ENCODE measurements around the gene AADAC.
"Not testable (repeated sequence)": the region's sequence is repeated elsewhere in the genome, so short reads cannot be mapped to it uniquely, and the experiment has no call there.

AADAC gene

DNA sequence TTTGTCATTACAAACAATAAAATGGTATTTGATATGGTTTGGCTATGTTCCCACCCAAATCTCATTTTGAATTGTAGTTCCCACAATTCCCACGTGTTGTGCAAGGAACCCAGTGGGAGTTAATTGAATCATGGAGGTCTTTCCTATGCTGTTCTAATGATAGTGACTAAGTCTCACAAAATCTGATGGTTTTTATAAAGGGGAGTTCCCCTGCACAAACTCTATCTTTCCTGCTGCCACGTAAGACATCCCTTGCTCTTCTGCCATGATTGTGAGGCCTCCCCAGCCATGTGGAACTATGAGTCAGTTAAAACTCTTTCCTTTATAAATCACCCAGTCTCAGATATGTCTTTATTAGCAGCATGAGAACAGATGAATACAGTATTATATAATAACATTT is 15.4 kb upstream of the AADAC start:
- DNase-seq, result no peak

GRCh38 chr3:151800431-151800830 is 13.5 kb upstream of the AADAC start:
- DNase-seq, result no peak

DNA sequence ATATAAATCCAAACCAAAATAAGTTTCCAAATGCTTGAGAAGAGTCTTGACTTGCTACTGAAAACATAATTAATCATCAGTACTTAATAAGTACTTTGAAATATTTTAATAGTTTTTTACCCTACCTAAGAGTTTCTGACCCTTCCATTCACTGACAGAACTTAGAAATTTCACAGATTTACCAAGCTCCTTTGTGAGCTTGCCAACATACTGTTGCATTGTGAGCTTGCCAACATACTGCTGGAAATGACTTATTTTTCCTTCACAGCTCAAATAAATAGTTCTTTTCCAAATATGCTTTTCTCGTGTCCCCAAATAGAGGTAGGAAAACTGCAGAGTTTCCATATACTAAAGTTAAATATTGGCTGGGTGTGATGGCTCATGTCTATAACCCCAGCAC is 9.6 kb upstream of the AADAC start:
- no peak for DNase-seq

- no peak for DNase-seq
These were observed 7.1 kb upstream of the AADAC start for GRCh38 chr3:151806838-151807237.

GRCh38 chr3:151808926-151809325 is 5.0 kb upstream of the AADAC start:
- DNase-seq, result not testable (repeated sequence)

DNA sequence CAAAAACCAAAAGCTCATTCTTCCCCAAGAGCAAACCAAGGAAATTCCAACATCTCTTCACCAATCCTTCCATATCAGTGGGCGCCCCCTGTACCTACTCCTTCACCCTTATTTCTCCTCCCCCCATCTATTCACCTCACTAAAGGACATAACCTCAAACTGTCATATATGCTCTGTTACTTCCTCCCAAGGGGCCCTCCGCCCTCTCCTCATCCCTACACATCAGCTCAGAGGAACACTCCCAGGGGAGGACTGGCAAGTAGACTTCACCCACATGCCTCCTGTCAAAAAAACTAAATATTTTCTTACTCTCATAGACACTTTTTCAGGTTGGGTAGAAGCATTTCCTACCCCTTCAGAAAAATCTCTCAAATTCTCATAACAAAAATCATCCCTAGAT is 2.4 kb upstream of the AADAC start:
- no peak for DNase-seq

DNA sequence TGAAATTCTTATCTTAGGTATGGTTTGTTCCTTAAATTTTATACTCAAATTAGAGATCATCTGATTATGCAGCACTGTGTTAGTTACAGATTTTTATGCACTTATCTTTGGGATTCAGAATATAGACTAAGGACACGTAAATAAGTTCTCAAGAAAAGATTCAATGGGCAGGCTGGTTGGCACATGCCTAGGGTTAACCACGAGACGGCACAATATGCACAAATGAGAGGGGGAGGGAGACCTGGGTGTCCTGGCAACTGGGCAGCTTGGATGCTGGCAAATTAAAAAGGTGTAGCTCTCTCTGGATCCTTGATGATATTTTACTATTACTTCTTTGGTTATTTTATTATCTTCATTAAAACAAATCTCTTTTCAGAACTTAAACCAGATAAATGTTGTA is 672 bp downstream of the AADAC start:
- DNase-seq, result no peak

- DNase-seq, result no peak
These were observed 2.2 kb downstream of the AADAC start for GRCh38 chr3:151816091-151816604.

DNA sequence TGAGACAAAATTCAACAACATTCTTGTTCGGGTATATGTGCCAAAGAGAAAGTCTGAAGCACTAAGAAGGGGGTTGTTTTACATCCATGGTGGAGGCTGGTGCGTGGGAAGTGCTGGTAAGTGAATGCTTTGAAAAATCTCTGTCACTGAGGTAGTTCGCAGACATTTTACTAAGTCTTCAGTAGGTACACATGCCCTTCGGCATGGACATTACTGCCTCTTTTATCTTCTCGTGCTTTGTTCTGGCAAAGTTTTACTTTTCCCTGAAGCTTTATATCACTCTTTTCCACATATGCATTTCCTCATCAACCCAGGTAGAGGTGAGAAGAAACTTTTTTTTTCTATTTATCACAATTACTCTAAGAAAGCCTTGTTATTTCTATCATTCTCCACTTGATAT is 3.6 kb downstream of the AADAC start:
- DNase-seq, result no peak

DNA sequence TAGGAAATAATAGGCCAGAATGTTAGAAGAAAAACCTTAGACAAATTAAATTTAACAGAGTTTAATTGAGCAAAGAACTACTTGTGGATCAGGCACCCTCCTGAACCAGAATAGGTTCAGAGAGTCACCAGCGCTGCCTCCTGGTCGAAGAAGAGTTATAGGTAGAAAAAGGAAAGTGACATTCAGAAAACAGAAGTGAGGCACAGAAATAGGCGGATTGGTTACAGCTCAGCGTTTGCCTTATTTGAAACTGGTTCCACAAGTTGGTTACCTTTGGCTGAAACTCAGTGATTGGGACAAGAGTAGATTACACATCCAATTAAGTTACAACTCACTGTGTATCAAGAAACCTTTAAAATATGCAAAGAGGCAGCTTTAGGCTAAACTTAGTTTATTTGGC is 4.4 kb downstream of the AADAC start:
- DNase-seq, result no peak

DNA sequence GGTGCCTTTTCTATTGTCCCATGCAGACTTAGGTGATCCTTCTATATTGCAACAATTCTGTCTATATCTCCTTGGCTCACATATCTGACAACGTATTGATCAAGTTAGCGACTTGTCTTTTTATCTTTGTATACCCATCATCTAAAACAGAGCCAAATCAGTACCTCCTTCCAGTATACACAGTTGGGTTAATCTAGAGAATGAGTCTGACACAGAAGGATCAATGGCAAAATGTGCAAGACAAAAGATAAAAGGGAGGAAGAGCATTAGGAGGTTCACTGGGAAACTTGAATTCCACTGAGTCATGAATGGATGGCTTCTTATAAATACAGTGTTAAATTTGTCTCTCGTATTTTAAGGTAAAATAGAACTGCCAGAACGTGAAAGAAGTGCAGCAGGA is 6.0 kb downstream of the AADAC start:
- no peak for DNase-seq

DNA sequence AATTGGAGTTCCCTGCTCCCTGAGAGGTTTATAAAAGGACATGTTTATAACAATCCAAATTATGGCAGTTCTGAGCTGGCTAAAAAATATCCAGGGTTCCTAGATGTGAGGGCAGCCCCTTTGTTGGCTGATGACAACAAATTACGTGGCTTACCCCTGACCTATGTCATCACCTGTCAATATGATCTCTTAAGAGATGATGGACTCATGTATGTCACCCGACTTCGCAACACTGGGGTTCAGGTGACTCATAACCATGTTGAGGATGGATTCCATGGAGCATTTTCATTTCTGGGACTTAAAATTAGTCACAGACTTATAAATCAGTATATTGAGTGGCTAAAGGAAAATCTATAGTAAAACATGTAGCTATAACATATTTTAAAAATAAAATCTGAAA is 13.9 kb downstream of the AADAC start:
- DNase-seq, result no peak

DNA sequence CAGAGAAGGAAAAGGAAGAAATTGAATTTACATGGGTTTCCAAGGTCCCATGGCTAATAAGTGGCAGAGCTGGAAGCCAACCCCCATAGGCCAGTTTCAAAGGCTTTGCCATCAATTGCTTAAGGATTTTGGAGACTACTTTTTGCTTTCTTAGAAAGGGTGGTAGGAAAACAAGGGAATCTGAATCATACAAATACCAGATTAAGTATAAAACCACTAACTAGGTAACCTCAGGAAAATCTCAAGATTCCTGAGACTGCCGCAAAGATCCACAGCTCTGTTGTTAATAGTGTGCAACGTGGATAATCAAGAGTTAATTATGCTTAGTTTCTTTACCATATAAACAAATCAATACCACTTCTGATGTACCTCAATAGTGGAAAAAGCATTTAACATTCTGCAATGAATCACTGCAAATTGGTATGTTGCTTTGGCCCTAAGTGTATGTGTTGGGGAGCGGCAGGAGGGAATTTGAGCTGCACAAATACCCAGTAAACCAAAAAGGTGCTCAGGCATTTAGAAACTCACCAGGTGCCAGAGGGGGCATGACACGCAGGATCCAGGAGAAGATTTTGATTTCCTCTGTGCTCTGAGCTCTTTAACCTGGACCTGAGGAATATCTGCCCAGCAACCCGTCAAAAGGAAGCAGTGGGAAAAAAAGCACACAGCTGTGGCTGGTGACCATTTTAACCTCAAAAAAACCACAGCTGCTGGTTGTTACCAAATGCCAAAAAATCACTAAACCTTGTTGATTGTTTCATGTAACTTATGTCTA is 22.0 kb downstream of the AADAC start:
- no peak for DNase-seq

GRCh38 chr3:151837057-151837456 is 23.1 kb downstream of the AADAC start:
- no peak for DNase-seq

GRCh38 chr3:151838574-151839312 is 24.8 kb downstream of the AADAC start:
- no peak for DNase-seq

GRCh38 chr3:151839313-151839631 is 25.4 kb downstream of the AADAC start:
- no peak for DNase-seq

DNA sequence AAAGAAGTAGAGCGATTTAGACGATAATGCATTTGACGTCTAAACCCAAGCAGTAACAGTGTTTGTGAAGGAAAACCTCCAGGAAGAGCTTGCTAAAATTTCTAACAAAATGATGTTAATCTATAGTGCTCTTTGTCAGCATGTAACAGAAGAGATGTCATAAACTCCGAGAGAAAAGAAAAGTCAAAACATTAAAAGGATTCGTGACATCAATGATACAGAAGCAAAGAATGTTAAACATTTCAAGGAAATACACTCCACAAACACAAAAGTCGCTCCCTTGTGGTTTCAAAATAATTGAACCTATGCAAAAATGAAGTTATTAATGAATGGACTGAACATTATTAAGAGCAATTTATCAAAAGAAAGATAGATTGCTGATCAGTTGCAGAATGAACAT is 27.9 kb downstream of the AADAC start:
- DNase-seq, result no peak

GRCh38 chr3:151843275-151843674 is 29.4 kb downstream of the AADAC start:
- no peak for DNase-seq

DNA sequence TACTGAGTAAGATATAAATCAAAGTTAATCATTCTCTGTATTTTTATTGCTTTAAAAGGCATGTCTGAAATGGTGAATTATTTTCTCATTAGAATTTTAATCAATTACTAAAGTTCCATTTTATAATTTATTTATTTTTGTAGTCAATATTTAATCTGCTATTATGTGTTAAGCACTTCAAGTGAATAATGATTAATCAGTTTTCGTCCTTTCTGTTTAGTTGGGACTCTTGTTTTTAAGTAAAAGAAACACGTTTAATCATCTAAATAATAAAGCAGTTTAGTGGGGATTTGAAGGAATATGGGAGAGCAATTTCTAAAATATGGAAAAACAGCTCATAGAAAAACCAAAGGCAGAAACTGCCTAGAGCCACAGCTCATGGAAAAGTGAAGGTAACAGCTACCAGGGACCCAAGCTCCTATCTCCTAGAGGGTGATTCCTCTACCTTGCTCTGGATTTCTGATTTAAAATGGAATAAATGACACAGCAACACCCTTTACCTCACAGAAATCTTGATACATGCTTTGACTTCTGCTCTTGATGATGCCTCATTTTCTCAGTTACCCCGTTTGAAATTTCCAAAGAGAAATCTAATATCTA is 31.5 kb downstream of the AADAC start:
- no peak for DNase-seq

- DNase-seq, result not testable (repeated sequence)
These were observed 36.1 kb downstream of the AADAC start for GRCh38 chr3:151850065-151850464.

- no peak for DNase-seq
These were observed 38.3 kb downstream of the AADAC start for GRCh38 chr3:151852074-151852811.

GRCh38 chr3:151856118-151856517 is 42.2 kb downstream of the AADAC start:
- DNase-seq, result no peak

GRCh38 chr3:151856641-151857040 is 42.7 kb downstream of the AADAC start:
- no peak for DNase-seq
